Smooth muscle cell (in vitro differentiated cells): Measurements from ENCODE around the gene MRGPRX4. TPM values are rescaled to one million over a fixed set of nuclear protein-coding genes. Genes with fewer than 3 reads are reported as not detected.

Experiments used
- DNase-seq: peaks from one replicate; lab custom pipeline; 2025; ENCODE audit not compliant: unreplicated experiment; lab: John Stamatoyannopoulos, UW
- H2AFZ ChIP-seq: fragments of 200-600 bp; sonication (generic); 2 replicates; pipeline ENCODE4 v1.6.0; 2016; ENCODE audit warnings: antibody characterized with exemption, low read depth, mild to moderate bottlenecking
- H3F3A ChIP-seq: fragments of 200-600 bp; sonication (generic); 2 replicates; pipeline ENCODE4 v1.6.0; 2017; ENCODE audit warnings: antibody characterized with exemption, low read depth
- H3K27ac ChIP-seq: fragments of 200-600 bp; sonication (generic); 2 replicates; pipeline ENCODE4 v1.5.1; 2016; ENCODE audit warnings: low read depth, mild to moderate bottlenecking
- H3K27me3 ChIP-seq: fragments of 200-600 bp; sonication (generic); 2 replicates; pipeline ENCODE4 v1.6.1; 2016; ENCODE audit warnings: low read depth, mild to moderate bottlenecking
- H3K36me3 ChIP-seq: fragments of 200-600 bp; sonication (generic); 2 replicates; pipeline ENCODE4 v1.5.1; 2016; ENCODE audit warnings: low read depth
- H3K4me1 ChIP-seq: fragments of 200-600 bp; sonication (generic); 2 replicates; pipeline ENCODE4 v1.5.1; 2016; ENCODE audit warnings: low read depth
- H3K4me2 ChIP-seq: fragments of 200-600 bp; sonication (generic); 2 replicates; pipeline ENCODE4 v1.6.0; 2016; ENCODE audit warnings: mild to moderate bottlenecking
- H3K4me3 ChIP-seq: fragments of 200-600 bp; sonication (generic); 2 replicates; pipeline ENCODE4 v1.5.1; 2016; ENCODE audit warnings: mild to moderate bottlenecking
- H3K79me2 ChIP-seq: fragments of 200-600 bp; sonication (generic); 2 replicates; pipeline ENCODE4 v1.6.0; 2016; ENCODE audit warnings: low read depth, mild to moderate bottlenecking
- H3K9ac ChIP-seq: fragments of 200-600 bp; sonication (generic); 2 replicates; pipeline ENCODE4 v1.6.0; 2016; ENCODE audit warnings: low read depth
- H3K9me3 ChIP-seq: fragments of 200-600 bp; sonication (generic); replicated peaks from 2 replicates; pipeline ENCODE4 v1.5.1; 2016; ENCODE audit warnings: low read depth
- H4K20me1 ChIP-seq: fragments of 200-600 bp; sonication (generic); 2 replicates; pipeline ENCODE4 v1.6.0; 2016; ENCODE audit warnings: low read depth
- CTCF ChIP-seq: fragments of 200-600 bp; sonication (generic); IDR thresholded peaks from 2 replicates; pipeline ENCODE4 v1.5.1; 2017; ENCODE audit warnings: borderline replicate concordance, mild to moderate bottlenecking, antibody characterized with exemption; ENCODE audit not compliant: insufficient read depth, poor library complexity, severe bottlenecking
- WGBS: methylation state at CpG from one replicate; pipeline ENCODE4 v1.1.7; 2016; ENCODE audit warnings: low lambda C conversion rate; 5-methylcytosine and 5-hydroxymethylcytosine counted together
- polyA plus RNA-seq: library from polyadenylated mRNA; unstranded; fragments of >200 nt; fragmentation: Nextera tagmentation; extraction: Ambion mirVana; gene quantifications from 2 replicates; pipeline ENCODE4 v1.2.1, GENCODE V29; 2016
- total RNA-seq: library from RNA; depleted of rRNA; stranded (reverse); fragments of >200 nt; gene quantifications from 2 replicates; pipeline ENCODE4 v1.2.3, GENCODE V29; 2014

MRGPRX4 gene
- total and polyA plus RNA-seq, 2 experiments from 2014 or later, result not detected

GRCh38 chr11:18137186-18137800, 35.3 kb upstream of the MRGPRX4 start:
- Histone ChIP-seq H3K4me3 (no peak overlapping the region), H3K9ac (no peak overlapping the region), H3K4me2 (no peak overlapping the region), H2AFZ (no peak overlapping the region), H3F3A (no peaks in the 10 kb centered on the region), H3K27me3 (no peaks in the 10 kb centered on the region), H3K79me2 (no peaks in the 10 kb centered on the region), H3K36me3 (no peaks in the 10 kb centered on the region), H3K27ac (no peak overlapping the region), H4K20me1 (no peaks in the 10 kb centered on the region), H3K9me3 (no peaks in the 10 kb centered on the region), H3K4me1 (no peaks in the 10 kb centered on the region)
- WGBS, result 95% methylated on average over 27 of the region's 29 CpGs
- TF ChIP-seq CTCF, result no peak
- DNase-seq, result no peak

GRCh38 chr11:18140145-18140544, 32.5 kb upstream of the MRGPRX4 start:
- no peaks in the 10 kb centered on the region for H3K9me3 ChIP-seq
- H3K27ac ChIP-seq, result no peak overlapping the region
- H3K4me1 ChIP-seq, result no peaks in the 10 kb centered on the region
- no peak overlapping the region for H3K9ac ChIP-seq
- 90% methylated on average over 2 of the region's 2 CpGs for WGBS
- H3K79me2 ChIP-seq, result no peaks in the 10 kb centered on the region
- no peak for DNase-seq
- no peak overlapping the region for H3K4me3 ChIP-seq
- H3K4me2 ChIP-seq, result no peak overlapping the region
- H3K27me3 ChIP-seq, result no peaks in the 10 kb centered on the region
- no peak for TF ChIP-seq CTCF
- no peaks in the 10 kb centered on the region for H3F3A ChIP-seq
- H2AFZ ChIP-seq, result no peak overlapping the region
- no peaks in the 10 kb centered on the region for H3K36me3 ChIP-seq
- H4K20me1 ChIP-seq, result no peaks in the 10 kb centered on the region

- H3K27ac ChIP-seq, result no peak overlapping the region
- no peak overlapping the region for H3K4me2 ChIP-seq
- H3K4me1 ChIP-seq, result no peaks in the 10 kb centered on the region
- H3K36me3 ChIP-seq, result no peaks in the 10 kb centered on the region
- no peak overlapping the region for H2AFZ ChIP-seq
- no peaks in the 10 kb centered on the region for H3F3A ChIP-seq
- H3K79me2 ChIP-seq, result no peaks in the 10 kb centered on the region
- 74% methylated on average over 5 of the region's 5 CpGs for WGBS
- no peaks in the 10 kb centered on the region for H4K20me1 ChIP-seq
- peaks cover 4% of the 10 kb centered on the region for H3K27me3 ChIP-seq
- no peaks in the 10 kb centered on the region for H3K9me3 ChIP-seq
- no peak for TF ChIP-seq CTCF
- DNase-seq, result no peak
- H3K9ac ChIP-seq, result no peak overlapping the region
- H3K4me3 ChIP-seq, result no peak overlapping the region
These were observed 28.4 kb upstream of the MRGPRX4 start for GRCh38 chr11:18144243-18144642.

GRCh38 chr11:18145025-18145424, 27.6 kb upstream of the MRGPRX4 start:
- no peaks in the 10 kb centered on the region for H3K79me2 ChIP-seq
- H4K20me1 ChIP-seq, result no peaks in the 10 kb centered on the region
- H2AFZ ChIP-seq, result no peak overlapping the region
- no peaks in the 10 kb centered on the region for H3K9me3 ChIP-seq
- peak; percentile 9 for TF ChIP-seq CTCF
- H3K27ac ChIP-seq, result no peak overlapping the region
- H3K4me1 ChIP-seq, result no peaks in the 10 kb centered on the region
- no peak for DNase-seq
- no peak overlapping the region for H3K4me2 ChIP-seq
- H3K36me3 ChIP-seq, result no peaks in the 10 kb centered on the region
- peaks cover 4% of the 10 kb centered on the region for H3K27me3 ChIP-seq
- no peak overlapping the region for H3K9ac ChIP-seq
- no peak overlapping the region for H3K4me3 ChIP-seq
- no peaks in the 10 kb centered on the region for H3F3A ChIP-seq
- WGBS, result 67% methylated on average over 2 of the region's 2 CpGs
